HG03064 (cell line): ENCODE results near the gene TRIP12.
"Not testable (repeated sequence)": the region's sequence is repeated elsewhere in the genome, so short reads cannot be mapped to it uniquely, and the experiment has no call there.

Experiments
- ATAC-seq: cut with Tn5 transposase; IDR thresholded peaks from one replicate; pipeline ENCODE4 v1.9.1; 2021; ENCODE audit warnings: low read depth; ENCODE audit not compliant: unreplicated experiment

The TRIP12 gene

DNA sequence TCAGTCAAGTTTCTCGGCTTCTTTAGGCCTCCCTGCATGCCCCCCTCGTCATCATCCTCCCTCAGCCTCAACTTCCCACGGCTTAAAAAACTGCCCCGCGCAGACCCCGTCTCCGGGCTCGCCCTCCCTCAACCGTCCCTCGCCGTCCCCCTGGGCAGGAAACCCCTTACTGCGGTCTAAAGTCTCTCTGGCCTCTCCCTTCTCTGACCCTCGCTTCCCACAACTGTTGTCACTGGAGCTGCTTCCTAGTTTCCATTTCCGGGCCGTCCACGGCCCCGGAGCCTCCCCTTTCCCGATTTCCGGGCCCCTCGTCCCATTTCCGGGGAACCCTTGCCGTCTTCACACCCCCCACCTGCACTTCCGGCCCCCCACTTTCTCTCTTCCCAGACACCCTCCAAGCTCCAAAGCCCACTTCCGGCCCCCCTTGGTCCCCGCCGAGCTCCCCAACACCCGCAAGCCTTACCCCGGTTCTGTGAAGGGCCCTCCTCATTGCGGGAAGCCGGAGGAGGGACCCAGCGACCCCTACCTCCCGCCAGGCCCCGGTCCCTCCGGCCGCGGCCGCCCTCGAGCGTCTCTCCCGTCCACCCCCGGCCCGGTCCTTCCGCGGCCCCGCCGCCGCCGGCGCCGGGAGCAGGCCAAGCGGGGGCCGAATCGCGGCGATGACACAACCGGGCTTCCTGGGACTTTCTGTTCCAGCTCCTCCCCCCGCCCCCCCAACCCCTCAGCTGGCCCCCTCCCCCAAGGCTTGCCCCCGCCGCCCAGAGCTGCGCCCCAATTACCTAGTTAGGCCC is 513 bp downstream of the TRIP12 start:
- ATAC-seq = peak; percentile 15

DNA sequence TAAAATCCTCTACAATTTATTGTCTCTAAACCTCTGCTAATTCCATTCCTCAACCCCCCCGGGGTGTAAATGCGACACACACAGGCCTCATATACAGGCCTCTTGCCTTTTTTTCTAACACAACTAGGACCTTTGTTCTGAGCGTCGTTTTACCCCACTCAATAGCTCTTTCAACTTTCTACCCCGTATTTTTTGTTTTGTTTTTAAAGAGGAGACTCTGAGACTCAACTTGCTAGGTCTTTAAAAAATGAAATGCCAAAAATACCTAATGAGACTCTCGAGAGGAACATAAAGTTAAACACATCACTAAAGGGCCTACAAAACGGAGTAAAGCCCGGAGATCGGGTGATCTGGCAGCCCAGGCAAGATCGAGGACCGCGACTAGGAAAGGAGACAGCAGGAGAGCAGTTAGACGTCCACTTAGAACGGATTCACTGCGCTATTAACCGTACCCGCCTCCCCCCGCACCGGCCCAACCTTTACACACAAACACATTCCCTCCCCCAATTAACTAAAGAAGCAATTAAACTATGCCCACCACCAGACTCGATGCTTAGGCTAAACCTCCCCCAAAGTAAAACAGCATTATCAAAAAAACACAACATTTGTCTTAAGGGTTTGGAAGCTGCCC is 1.7 kb downstream of the TRIP12 start:
- ATAC-seq = no peak

DNA sequence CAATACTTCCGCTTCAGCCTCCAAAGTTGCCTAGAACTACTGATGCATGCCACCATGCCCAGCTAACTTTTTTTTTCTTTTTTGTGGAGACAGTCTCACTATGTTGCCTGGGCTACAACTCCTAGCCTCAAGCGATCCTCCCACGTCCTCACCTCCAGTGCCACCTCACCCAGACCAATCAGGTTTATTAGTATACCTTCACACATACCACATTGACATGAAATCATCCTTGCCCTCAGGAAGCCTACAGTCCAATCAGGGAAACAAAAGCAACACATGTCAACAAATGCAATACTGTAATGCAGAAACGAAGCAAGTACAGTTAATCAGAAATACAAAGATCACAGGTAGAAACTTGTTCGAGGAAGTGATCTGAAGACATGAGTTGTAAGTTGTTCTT is 4.0 kb downstream of the TRIP12 start:
- no peak for ATAC-seq

- ATAC-seq = no peak
Observed at GRCh38 chr2:229914171-229914570, 7.6 kb downstream of the TRIP12 start.

DNA sequence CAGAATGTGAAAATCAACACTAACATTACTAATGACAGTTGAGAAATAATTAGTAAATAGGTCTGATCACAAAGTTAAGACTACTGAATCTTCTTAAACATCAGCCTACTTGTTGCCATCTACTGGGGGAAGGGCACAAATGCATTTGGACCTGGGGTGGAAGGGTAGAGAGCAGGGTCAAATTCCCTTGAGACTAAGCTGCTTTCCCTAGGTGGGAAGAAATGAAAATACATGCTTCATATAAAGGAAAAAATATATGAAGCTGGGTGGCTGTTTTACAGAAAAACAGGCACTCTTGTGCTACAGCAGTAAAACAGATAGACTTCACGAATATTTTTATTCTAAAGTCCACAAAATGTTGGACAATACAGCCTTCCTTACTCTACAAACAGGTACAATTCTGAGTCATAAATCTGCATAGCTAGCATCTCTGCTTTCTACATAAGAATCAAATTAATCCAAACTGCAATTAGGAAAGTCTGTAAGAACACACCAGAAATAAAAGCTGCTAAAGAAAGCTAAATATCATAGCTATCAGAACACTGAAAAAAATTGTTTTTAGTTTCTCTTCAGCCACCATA is 10.9 kb downstream of the TRIP12 start:
- ATAC-seq = peak; percentile 54

DNA sequence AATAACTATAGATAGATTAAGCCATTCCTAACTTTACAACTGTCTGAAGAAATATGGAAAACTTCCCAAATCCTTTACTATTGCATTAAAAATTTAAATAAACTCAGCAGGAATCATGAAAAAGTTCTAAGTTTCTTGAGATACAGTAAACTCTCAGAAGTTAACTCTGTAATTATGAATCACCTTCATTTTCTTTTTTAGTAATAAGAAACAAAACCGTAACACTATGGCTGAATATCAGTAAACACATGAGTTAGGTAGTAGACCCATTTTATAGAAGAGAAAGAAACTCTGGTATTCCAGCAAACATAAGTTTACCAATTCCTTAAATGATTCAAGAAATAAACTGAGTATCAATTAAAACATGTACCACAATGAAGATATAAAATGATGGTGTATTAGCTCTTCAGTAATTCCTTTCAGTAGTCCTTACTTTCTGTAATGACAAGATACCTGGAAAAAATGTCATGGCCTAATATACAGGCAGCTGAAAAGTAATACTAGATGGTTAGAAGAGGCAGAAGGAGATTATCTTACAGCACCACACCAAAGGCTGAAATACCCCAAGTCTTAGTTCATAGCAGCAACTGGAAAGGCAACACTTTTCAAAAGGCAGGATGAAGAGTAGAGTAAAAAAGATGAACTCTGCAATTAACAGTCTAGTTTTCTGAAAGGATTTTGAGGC is 11.5 kb downstream of the TRIP12 start:
- ATAC-seq = peak; percentile 12

GRCh38 chr2:229909090-229909489 is 12.7 kb downstream of the TRIP12 start:
- ATAC-seq = no peak

GRCh38 chr2:229905601-229906000 is 16.2 kb downstream of the TRIP12 start:
- no peak for ATAC-seq

DNA sequence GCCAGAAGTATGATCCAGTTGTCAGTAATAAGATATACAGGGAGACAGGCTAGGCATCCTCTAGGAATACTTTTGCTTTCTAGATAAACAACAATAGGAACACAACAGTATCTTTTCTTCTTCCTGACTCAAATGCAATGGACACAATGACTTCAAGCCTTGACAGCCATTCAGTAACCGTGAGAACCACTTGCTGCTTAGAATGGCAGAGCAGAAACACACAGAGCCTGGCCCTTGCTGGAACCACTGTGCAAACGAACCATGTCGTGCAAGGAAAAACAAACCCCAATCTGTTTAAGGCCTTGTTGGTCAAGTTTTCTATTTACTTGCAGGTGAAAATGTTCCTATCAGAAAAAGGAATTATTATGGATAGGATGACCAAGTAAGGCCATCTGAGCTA is 18.8 kb downstream of the TRIP12 start:
- ATAC-seq = no peak

DNA sequence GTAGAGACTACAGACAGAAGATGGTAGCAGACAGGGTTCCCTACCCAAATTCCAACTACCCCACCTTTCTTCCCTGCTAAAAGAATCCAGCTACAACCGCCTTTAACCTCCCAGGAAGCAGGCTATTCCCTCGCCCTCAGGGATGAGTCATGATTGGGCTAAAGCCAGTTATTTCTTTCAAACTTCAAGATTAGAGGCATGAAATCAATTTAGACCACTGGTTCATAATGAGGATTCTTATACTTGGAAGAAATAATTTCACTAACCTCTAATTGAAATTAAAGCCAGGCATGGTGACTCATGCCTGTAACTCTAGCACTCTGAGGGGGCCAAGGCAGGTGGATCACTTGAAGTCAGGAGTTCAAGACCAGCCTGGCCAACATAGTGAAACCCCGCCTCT is 20.0 kb downstream of the TRIP12 start:
- ATAC-seq = no peak

DNA sequence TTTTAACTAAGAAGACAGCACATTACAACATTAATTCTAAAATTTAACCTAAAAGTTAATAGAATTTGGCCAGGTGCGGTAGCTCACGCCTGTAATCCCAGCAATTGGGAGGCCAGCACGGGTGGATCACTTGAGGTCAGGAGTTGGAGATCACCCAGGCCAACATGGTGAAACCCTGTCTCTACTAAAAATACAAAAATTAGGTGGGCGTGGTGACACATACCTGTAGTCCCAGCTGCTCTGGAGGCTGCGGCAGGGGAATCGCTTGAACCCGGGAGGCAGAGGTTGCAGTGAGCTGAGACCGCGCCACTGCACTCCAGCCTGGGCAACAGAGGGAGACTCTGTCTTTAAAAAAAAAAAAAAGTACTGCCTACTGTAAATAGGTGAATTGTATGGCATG is 21.3 kb downstream of the TRIP12 start:
- not testable (repeated sequence) for ATAC-seq

DNA sequence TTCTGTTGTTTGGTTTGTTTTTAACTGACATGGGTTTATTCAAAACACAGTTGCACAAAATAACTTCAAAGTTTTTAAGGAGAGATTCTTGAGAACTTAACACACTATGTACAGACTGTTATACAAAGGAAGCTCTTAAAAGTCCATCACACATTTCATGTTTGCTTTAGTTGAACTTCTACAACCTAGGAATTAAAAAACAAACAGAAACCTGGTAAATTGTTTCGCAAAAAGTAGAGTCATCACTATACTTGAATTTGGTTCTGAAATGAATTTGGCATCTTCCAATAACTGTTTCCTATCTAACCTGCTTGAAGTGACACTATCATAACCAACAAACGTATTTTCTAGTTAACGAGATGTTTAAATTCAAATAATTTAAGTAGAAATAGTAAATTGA is 21.8 kb downstream of the TRIP12 start:
- ATAC-seq = no peak

GRCh38 chr2:229899604-229900003 is 22.2 kb downstream of the TRIP12 start:
- no peak for ATAC-seq

- no peak for ATAC-seq
Observed at GRCh38 chr2:229896857-229897256, 25.0 kb downstream of the TRIP12 start.

DNA sequence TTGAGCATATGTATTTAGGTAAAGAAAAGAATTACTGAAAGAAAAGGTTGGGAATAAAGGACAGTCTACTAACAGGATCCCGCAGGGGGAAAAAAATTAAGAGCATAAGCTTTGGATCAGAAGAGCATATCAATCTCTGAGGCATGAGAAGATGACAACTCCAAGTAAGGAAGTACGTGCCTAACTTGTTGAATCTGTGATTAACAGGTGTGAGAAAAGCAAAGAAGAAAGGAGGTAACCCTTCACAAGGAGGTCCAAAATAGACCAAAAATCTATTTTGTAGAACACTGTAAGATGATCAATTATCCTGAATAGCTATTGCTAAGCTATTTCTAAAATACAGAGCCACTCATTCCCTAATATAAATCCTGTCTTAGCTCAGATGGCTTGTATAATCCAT is 32.8 kb downstream of the TRIP12 start:
- no peak for ATAC-seq

GRCh38 chr2:229888031-229888430 is 33.8 kb downstream of the TRIP12 start:
- ATAC-seq = no peak

GRCh38 chr2:229887441-229887840 is 34.4 kb downstream of the TRIP12 start:
- ATAC-seq = no peak

- peak; percentile 62 for ATAC-seq
Observed at GRCh38 chr2:229884775-229885699, 36.8 kb downstream of the TRIP12 start.

GRCh38 chr2:229882583-229882982 is 39.2 kb downstream of the TRIP12 start:
- ATAC-seq = no peak

GRCh38 chr2:229880892-229881586 is 40.8 kb downstream of the TRIP12 start:
- no peak for ATAC-seq
